GM04503 (cell line): ENCODE measurements around the gene DLGAP4.

Experiments used
- DNase-seq: peaks from one replicate; pipeline ENCODE4 v3.0.0-alpha.2; 2012; ENCODE audit warnings: low read depth

DLGAP4 gene

DNA sequence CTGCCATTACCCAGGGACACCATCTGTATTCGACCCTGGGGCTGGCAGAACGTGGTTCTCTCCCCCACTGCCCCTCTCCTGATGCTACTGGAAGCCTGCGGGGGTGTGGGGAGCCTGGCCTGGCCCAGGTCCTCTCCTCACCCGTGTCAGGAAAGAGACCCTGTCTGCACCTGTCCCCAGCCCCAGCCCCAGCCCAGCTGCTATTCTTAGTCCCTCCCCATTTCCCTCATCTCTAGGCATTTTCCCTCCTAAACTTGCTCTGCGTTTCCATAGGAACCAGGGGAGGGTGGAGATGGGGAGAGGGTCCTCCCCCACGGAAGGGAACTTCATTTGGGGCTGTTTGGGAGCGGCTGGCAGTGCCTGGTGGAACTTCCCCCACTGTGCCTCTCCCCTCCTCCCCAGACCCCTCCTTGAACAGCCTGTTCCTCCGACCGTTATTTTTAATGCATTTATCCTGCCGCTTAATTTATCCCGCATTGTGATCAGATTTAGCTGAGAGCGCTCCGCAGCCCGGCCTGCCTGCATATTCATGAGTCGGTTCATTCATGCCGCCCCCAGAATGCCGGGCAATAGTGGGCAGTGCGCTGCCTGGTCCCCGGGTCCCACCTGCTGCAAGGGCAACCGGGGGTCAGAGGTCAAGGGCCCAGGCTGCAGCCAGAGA is 31.8 kb upstream of the DLGAP4 start:
- DNase-seq = no peak

GRCh38 chr20:36275011-36275410 is 31.1 kb upstream of the DLGAP4 start:
- DNase-seq = no peak

GRCh38 chr20:36275441-36276189 is 30.5 kb upstream of the DLGAP4 start:
- DNase-seq = no peak

DNA sequence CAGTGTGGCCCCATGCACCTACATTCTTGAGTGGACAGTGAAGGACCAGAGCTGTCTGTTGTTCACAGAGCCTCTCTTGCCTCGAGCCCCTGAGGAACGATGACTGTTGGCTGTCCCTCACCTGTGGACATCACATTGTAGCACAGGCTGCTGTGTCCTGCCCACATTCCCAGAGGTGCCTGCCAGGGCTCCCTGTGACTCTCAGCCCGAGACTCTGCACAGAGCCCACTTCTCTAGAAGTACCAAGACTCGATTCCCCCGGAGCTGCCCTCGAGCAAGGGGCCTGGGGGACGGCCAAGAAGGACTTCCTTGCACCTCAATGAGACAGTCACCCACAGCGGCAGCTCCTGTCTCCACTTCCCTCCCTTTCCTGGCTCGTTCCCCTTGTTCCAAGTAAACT is 28.6 kb upstream of the DLGAP4 start:
- DNase-seq = no peak

- DNase-seq = no peak
These were observed 26.8 kb upstream of the DLGAP4 start for GRCh38 chr20:36279362-36279761.

DNA sequence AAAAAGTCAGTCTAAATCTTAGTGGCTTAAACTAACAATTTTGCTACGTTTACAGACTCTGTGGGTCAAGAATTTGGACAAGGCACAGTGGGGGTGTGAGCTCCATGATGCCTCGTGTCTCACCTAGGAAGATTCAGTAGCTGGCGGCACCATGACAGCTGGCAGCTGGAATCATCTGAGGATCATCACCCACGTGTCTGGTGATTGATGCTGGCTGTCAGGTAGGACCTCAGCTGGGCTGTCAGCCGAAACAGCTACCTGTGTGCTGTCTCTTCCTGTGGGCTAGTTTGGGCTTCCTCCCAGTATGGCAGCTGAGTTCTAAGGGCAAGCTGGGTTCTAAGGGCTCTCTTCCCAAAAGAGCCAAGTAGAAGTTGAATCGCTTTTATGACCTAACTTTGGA is 26.4 kb upstream of the DLGAP4 start:
- DNase-seq = no peak

- DNase-seq = no peak
These were observed 24.3 kb upstream of the DLGAP4 start for GRCh38 chr20:36281785-36282380.

DNA sequence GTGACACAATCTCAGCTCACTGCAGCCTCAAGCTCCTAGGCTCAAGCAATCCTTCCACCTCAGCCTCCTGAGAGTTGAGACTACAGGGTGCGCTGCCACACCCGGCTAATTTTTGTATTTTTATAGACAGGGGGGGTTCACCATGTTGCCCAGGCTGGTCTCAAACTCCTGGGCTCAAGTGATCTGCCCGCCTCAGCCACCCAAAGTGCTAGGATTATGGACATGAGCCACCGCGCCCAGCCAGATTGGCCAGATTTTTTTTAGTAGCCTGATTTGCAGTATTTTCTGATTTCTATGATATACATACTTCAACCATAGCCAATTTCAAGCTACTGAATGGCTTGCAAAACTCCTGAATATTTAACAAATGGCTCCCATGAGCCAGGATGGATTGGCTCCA is 21.4 kb upstream of the DLGAP4 start:
- no peak for DNase-seq

- no peak for DNase-seq
These were observed 20.2 kb upstream of the DLGAP4 start for GRCh38 chr20:36285746-36286447.

DNA sequence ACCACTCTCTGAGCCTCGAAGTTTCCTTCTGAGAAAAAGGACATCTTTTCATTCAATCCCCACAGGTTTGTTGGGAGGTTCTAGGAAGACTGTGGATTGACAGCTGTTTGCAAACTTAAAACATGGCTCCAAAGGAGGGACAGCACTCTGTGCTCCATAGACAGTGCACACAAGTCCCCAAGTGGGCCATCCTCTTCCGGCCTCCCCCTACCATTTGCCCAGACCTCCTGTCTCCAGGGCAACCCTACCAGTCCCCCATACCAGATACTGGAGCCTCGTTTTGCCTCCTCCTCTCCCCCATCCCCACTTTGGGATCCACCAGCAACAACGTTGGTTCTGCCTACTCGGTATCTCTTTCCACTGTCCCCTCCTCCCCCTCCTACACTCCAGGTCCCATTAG is 8.5 kb upstream of the DLGAP4 start:
- no peak for DNase-seq

DNA sequence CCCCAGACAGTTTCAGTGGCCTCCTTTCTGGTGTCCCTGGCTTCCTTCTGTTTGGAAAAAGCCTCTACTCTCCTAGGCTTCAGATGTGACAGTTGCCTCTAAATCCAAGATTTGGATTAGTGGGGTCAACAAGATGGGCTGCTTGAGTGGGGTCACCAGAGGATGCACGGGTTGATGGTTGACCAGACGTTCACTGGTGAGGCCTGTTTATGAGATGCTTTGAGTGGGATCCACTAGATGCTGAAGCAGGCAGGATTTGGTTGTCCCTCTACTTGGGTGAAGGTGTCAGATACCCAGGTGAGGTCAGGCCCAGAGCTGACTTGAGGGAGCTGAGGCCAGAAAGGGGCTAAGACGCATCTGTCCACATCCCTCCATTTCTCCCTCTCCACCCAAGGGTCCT is 8.1 kb upstream of the DLGAP4 start:
- no peak for DNase-seq

DNA sequence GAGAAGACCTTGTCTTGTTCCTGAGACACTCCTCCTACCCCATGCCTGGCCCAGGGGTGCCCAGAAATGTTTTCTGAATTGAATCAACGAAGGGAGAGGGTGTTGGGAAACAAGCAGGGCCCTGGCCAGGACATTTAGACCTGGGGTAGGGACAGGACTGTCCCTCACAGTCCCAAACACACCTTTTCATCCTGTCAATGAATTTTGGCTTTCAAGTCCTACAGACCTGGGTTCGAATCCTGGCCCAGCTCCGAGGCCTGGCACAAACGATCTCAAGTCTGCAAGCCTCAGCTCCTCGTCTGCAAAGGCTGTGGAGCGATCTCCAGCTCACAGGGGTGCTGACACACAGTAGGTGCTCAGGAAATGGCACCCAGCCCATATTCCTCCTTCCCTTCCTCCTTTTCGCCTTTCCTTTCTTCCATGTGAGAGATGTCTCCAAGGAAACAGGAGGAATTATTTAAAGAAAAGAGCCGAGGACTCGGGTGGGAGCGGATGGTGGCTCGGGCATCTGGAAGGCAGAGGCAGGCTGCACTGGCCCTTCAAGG is 7.3 kb upstream of the DLGAP4 start:
- DNase-seq = no peak

DNA sequence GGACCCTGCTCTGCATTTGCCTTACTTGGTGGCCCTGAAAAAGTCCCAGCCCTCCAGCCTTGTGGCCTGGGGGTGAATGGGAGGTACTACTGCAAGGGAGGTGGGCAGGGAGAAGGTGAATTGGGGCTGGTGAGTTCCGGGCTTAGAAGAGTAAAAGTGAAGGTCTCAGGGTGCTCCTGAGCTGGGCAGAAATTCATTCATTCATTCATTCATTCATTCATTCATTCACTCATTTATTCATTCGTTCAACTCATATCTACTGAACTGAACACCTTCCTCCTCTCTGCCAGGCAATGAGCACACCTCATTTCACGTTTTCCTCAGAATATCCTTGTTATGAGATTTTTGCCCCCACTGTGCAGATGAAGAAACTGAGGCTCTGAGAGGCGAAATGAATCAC is 6.7 kb upstream of the DLGAP4 start:
- no peak for DNase-seq

DNA sequence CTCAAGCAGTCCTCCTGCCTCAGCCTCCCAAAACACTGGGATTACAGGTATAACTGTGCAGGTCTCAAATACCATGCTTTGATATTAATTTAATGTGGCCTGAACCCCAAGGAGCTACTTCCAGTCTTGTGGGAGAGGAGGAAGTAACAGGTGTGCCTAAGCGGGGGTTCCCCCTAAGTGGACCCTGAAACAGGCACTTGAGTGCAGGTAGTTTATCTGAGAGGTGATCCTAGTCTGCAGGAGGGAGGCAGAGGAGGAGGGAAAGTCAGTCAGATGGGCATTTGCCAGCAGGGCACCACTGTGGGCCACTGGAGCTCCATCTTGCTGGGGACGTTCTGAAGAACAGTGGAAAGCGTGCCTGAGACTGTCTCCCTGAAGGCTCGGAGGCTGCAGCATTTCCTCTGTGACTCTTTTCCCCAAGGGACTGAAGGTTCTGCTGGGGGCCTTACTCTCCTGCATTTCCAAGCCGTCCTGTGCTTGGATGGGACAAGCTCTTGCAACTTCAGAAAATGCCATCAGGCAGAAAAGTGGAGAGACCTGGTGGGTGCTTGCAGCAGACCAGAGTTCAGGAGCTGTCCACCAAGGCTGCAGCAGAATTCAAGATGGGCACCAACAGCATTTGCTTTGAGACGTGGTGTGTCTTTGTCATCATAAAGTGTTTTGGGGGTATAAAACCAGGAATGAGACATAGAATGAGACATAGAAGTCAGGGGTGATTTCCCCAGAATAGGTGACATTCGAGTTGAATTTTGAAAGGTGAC is 4.6 kb upstream of the DLGAP4 start:
- DNase-seq = no peak

- no peak for DNase-seq
These were observed 3.0 kb upstream of the DLGAP4 start for GRCh38 chr20:36303020-36303595.

GRCh38 chr20:36303831-36304230 is 2.3 kb upstream of the DLGAP4 start:
- no peak for DNase-seq

DNA sequence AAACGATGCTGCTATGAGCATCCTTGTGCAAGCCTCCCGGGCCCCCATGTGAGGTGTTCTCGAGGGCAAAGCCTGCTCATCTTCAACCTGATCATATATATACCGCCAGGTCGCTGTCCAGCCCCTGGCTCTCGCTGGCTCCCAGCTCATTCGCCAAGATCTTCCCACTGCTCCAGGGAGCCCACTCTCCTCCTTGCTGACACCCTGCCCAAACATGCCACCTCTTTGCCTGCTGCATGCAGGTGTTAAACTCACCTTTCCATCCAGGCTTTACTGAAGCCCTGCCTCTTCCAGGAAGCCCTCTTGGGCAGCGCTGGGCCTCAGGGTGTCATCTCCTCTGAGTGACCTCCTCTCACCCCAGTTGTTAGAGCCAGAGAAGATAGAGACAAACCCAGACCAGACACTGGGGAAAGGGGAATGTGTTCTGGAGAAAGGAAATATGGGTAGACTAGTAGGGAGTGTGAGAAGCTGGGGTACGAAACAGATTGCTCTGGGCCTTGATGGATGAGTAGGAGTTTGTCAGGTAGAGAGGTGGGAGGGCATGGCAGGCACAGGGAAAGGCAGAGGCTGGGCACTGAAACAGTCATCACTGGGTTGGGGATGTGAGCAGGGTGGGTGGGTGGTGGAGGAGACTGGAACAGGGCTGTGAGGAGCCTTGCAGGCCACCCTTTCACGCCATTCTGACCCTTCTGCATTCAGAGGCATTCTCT is 1.2 kb upstream of the DLGAP4 start:
- no peak for DNase-seq

GRCh38 chr20:36306553-36307411 is 643 bp downstream of the DLGAP4 start:
- no peak for DNase-seq

- no peak for DNase-seq
These were observed 1.5 kb downstream of the DLGAP4 start for GRCh38 chr20:36307412-36308325.
